ENCODE results near the gene CDCA8. TPM values are rescaled to one million over a fixed set of nuclear protein-coding genes. Genes with fewer than 3 reads are reported as not detected.

The CDCA8 gene
- total and polyA plus RNA-seq, 9 of the 15 experiments (the other 6 are each of a cell fraction or from before 2014, with no cell fraction given), result 26.4 to 148 (median 81.8) TPM

DNA sequence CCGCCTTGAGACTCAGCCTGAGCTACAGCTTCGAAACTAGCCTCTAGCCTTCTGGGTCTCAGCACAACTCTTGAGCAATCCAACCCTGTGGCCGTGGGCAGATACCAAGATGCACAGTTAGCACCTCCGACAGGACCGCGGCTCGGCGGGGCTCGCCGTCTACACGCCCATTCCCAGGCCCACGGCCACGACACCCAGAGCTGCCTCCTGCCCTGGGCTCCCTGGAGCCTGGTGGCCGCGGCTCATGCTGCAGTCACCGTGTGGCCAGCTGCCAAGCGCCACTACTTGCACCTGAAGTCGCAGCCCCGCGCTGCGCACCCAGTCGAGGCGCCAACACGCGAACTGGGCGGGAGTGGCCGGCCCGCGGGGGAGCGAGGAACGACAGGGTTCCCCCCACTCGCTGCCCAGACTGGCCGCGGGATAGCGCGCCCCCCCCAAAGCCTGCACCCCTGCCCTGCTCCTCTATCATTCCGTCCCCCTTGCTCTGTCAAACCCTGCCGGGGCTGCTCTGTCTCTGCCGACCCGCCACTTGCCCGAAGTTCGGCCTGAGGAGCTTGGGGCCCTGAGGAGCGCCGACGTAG, 729 bp upstream of the CDCA8 start (continued):
- TF ChIP-seq, protein P1, sequence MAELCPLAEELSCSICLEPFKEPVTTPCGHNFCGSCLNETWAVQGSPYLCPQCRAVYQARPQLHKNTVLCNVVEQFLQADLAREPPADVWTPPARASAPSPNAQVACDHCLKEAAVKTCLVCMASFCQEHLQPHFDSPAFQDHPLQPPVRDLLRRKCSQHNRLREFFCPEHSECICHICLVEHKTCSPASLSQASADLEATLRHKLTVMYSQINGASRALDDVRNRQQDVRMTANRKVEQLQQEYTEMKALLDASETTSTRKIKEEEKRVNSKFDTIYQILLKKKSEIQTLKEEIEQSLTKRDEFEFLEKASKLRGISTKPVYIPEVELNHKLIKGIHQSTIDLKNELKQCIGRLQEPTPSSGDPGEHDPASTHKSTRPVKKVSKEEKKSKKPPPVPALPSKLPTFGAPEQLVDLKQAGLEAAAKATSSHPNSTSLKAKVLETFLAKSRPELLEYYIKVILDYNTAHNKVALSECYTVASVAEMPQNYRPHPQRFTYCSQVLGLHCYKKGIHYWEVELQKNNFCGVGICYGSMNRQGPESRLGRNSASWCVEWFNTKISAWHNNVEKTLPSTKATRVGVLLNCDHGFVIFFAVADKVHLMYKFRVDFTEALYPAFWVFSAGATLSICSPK (IDR thresholded peaks at IDR 0.05; ENCODE audit: borderline replicate concordance), result no peak
- peak; percentile 49; the same call in 1 of the 2 replicates for TF ChIP-seq HNRNPL (IDR thresholded peaks at IDR 0.05; ENCODE audit: low read depth, low read length)
- TF ChIP-seq, protein P2, sequence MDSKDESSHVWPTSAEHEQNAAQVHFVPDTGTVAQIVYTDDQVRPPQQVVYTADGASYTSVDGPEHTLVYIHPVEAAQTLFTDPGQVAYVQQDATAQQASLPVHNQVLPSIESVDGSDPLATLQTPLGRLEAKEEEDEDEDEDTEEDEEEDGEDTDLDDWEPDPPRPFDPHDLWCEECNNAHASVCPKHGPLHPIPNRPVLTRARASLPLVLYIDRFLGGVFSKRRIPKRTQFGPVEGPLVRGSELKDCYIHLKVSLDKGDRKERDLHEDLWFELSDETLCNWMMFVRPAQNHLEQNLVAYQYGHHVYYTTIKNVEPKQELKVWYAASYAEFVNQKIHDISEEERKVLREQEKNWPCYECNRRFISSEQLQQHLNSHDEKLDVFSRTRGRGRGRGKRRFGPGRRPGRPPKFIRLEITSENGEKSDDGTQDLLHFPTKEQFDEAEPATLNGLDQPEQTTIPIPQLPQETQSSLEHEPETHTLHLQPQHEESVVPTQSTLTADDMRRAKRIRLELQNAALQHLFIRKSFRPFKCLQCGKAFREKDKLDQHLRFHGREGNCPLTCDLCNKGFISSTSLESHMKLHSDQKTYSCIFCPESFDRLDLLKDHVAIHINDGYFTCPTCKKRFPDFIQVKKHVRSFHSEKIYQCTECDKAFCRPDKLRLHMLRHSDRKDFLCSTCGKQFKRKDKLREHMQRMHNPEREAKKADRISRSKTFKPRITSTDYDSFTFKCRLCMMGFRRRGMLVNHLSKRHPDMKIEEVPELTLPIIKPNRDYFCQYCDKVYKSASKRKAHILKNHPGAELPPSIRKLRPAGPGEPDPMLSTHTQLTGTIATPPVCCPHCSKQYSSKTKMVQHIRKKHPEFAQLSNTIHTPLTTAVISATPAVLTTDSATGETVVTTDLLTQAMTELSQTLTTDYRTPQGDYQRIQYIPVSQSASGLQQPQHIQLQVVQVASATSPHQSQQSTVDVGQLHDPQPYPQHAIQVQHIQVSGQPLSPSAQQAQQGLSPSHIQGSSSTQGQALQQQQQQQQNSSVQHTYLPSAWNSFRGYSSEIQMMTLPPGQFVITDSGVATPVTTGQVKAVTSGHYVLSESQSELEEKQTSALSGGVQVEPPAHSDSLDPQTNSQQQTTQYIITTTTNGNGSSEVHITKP (IDR thresholded peaks at IDR 0.05; ENCODE audit: partially characterized antibody), result peak; percentile 28
- TF ChIP-seq, protein P3, sequence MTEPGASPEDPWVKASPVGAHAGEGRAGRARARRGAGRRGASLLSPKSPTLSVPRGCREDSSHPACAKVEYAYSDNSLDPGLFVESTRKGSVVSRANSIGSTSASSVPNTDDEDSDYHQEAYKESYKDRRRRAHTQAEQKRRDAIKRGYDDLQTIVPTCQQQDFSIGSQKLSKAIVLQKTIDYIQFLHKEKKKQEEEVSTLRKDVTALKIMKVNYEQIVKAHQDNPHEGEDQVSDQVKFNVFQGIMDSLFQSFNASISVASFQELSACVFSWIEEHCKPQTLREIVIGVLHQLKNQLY (CRISPR knock-in tag; conservative IDR thresholded peaks at IDR 0.05), result 0 out of 4 replicates have a peak, but pooled peaks have one; percentile 69 to 78
- TF ChIP-seq, protein P4, sequence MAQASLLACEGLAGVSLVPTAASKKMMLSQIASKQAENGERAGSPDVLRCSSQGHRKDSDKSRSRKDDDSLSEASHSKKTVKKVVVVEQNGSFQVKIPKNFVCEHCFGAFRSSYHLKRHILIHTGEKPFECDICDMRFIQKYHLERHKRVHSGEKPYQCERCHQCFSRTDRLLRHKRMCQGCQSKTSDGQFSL (CRISPR knock-in tag; IDR thresholded peaks at IDR 0.05), result peak; percentile 92
- TF ChIP-seq, protein P4 (tag; IDR thresholded peaks at IDR 0.05), result peak in 1 of 2 experiments; percentile 59; a peak in 1 of 4 replicates
- 0 out of 2 replicates have a peak, but pooled peaks have one; percentile 38 for TF ChIP-seq ZNF57 (CRISPR knock-in tag; IDR thresholded peaks at IDR 0.05)
- TF ChIP-seq, protein P5, sequence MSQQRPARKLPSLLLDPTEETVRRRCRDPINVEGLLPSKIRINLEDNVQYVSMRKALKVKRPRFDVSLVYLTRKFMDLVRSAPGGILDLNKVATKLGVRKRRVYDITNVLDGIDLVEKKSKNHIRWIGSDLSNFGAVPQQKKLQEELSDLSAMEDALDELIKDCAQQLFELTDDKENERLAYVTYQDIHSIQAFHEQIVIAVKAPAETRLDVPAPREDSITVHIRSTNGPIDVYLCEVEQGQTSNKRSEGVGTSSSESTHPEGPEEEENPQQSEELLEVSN (IDR thresholded peaks at IDR 0.05; ENCODE audit: borderline replicate concordance in 1 of 2, extremely low read depth in 1 of 2, insufficient read depth in 1 of 2, insufficient read length in 1 of 2, low read depth in 1 of 2, low read length in 1 of 2, poor library complexity in 1 of 2, severe bottlenecking in 1 of 2), result peak; percentile 83 to 96
- no peak for TF ChIP-seq MAFG (tag; conservative IDR thresholded peaks at IDR 0.05)
- TF ChIP-seq, protein P6, sequence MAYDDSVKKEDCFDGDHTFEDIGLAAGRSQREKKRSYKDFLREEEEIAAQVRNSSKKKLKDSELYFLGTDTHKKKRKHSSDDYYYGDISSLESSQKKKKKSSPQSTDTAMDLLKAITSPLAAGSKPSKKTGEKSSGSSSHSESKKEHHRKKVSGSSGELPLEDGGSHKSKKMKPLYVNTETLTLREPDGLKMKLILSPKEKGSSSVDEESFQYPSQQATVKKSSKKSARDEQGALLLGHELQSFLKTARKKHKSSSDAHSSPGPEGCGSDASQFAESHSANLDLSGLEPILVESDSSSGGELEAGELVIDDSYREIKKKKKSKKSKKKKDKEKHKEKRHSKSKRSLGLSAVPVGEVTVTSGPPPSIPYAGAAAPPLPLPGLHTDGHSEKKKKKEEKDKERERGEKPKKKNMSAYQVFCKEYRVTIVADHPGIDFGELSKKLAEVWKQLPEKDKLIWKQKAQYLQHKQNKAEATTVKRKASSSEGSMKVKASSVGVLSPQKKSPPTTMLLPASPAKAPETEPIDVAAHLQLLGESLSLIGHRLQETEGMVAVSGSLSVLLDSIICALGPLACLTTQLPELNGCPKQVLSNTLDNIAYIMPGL (CRISPR knock-in tag; IDR thresholded peaks at IDR 0.05), result peak; percentile 82
- TF ChIP-seq SNIP1 (IDR thresholded peaks at IDR 0.05; ENCODE audit: low read depth), result peak; percentile 88
- TF ChIP-seq NR1H2 (CRISPR knock-in tag; IDR thresholded peaks at IDR 0.05), result peak; percentile 20; the same call in 1 of the 2 replicates
- TF ChIP-seq ZNF436 (CRISPR knock-in tag; IDR thresholded peaks at IDR 0.05), result no peak
- TF ChIP-seq NFIC (IDR thresholded peaks at IDR 0.05), result peak; percentile 90
- no peak for TF ChIP-seq NR4A1 (CRISPR knock-in tag; IDR thresholded peaks at IDR 0.05)
- TF ChIP-seq NR4A1 (tag; IDR thresholded peaks at IDR 0.05), result 0 out of 2 replicates have a peak, but pooled peaks have one; percentile 23
- TF ChIP-seq TCF7L2 (IDR thresholded peaks at IDR 0.05; ENCODE audit: low read depth, low read length), result no peak

Measured in K562 (cell line).